CD4-positive, alpha-beta T cell treated with Interleukin-4 for 1 hour (primary cell): ENCODE results near the gene TRERF1.

Experiments
- DNase-seq, 2 donors: peaks; one replicate each; pipeline ENCODE4 v3.0.0-alpha.2; 2020 to 2022

The TRERF1 gene

GRCh38 chr6:42424906-42425474 is 26.7 kb downstream of the TRERF1 start:
- no peak for DNase-seq

- no peak for DNase-seq
Observed at GRCh38 chr6:42423244-42423643, 28.5 kb downstream of the TRERF1 start.

- no peak for DNase-seq
Observed at GRCh38 chr6:42420741-42421140, 31.0 kb downstream of the TRERF1 start.

GRCh38 chr6:42419490-42420280 is 32.0 kb downstream of the TRERF1 start:
- no peak for DNase-seq

- DNase-seq, result no peak
Observed at GRCh38 chr6:42418724-42419123, 33.0 kb downstream of the TRERF1 start.

GRCh38 chr6:42417641-42418112 is 34.0 kb downstream of the TRERF1 start:
- peak; percentile 54 to 61 for DNase-seq

GRCh38 chr6:42411406-42411805 is 40.3 kb downstream of the TRERF1 start:
- DNase-seq, result no peak

- DNase-seq, result no peak
Observed at GRCh38 chr6:42410861-42411260, 40.9 kb downstream of the TRERF1 start.

GRCh38 chr6:42409581-42409980 is 42.1 kb downstream of the TRERF1 start:
- no peak for DNase-seq

- DNase-seq, result no peak
Observed at GRCh38 chr6:42407379-42407778, 44.3 kb downstream of the TRERF1 start.

- no peak for DNase-seq
Observed at GRCh38 chr6:42406306-42407280, 45.1 kb downstream of the TRERF1 start.

GRCh38 chr6:42405021-42405420 is 46.7 kb downstream of the TRERF1 start:
- DNase-seq, result no peak

GRCh38 chr6:42404484-42404883 is 47.2 kb downstream of the TRERF1 start:
- DNase-seq, result peak in 1 of 2 donors; percentile 49

- DNase-seq, result no peak
Observed at GRCh38 chr6:42403831-42404230, 47.9 kb downstream of the TRERF1 start.

GRCh38 chr6:42403421-42403820 is 48.3 kb downstream of the TRERF1 start:
- DNase-seq, result no peak

- DNase-seq, result peak in 1 of 2 donors; percentile 39
Observed at GRCh38 chr6:42402184-42402583, 49.5 kb downstream of the TRERF1 start.

GRCh38 chr6:42401613-42401951 is 50.1 kb downstream of the TRERF1 start:
- no peak for DNase-seq

GRCh38 chr6:42400886-42401612 is 50.7 kb downstream of the TRERF1 start:
- no peak for DNase-seq

GRCh38 chr6:42400061-42400760 is 51.5 kb downstream of the TRERF1 start:
- DNase-seq, result no peak

GRCh38 chr6:42396720-42397119 is 55.0 kb downstream of the TRERF1 start:
- no peak for DNase-seq

GRCh38 chr6:42394881-42395620 is 56.7 kb downstream of the TRERF1 start:
- peak in 1 of 2 donors; percentile 23 for DNase-seq
